Measurements from ENCODE around the gene CCDC85C.

CCDC85C gene

GRCh38 chr14:99566390-99567354, 37.3 kb downstream of the CCDC85C start:
- Mint-ChIP-seq H3K27ac (ENCODE audit: low read depth) (no peak overlapping the region), H3K4me3 (no peak overlapping the region), H3K27me3 (no peaks in the 10 kb centered on the region), H3K9me3 (no peaks in the 10 kb centered on the region), H3K4me1 (peaks cover 6% of the 10 kb centered on the region), H3K36me3 (ENCODE audit: insufficient read depth) (no peaks in the 10 kb centered on the region)
- ATAC-seq (replicated peaks; ENCODE audit: extremely low read depth, poor library complexity, severe bottlenecking) (no peak), DNase-seq (ENCODE audit: low spot score in 2 of 2) (no peak)

GRCh38 chr14:99566009-99566389, 38.0 kb downstream of the CCDC85C start:
- DNase-seq (ENCODE audit: low spot score in 2 of 2), result no peak
- peaks cover 6% of the 10 kb centered on the region for H3K4me1 Mint-ChIP-seq
- ATAC-seq (replicated peaks; ENCODE audit: extremely low read depth, poor library complexity, severe bottlenecking), result no peak
- H3K4me3 Mint-ChIP-seq, result no peak overlapping the region
- no peaks in the 10 kb centered on the region for H3K36me3 Mint-ChIP-seq (ENCODE audit: insufficient read depth)
- no peaks in the 10 kb centered on the region for H3K27me3 Mint-ChIP-seq
- no peaks in the 10 kb centered on the region for H3K9me3 Mint-ChIP-seq
- H3K27ac Mint-ChIP-seq (ENCODE audit: low read depth), result no peak overlapping the region

- H3K4me3 Mint-ChIP-seq, result no peak overlapping the region
- DNase-seq (ENCODE audit: low spot score in 2 of 2), result no peak
- no peak overlapping the region for H3K27ac Mint-ChIP-seq (ENCODE audit: low read depth)
- no peaks in the 10 kb centered on the region for H3K9me3 Mint-ChIP-seq
- no peak for ATAC-seq (replicated peaks; ENCODE audit: extremely low read depth, poor library complexity, severe bottlenecking)
- H3K4me1 Mint-ChIP-seq, result peaks cover 6% of the 10 kb centered on the region
- no peaks in the 10 kb centered on the region for H3K36me3 Mint-ChIP-seq (ENCODE audit: insufficient read depth)
- H3K27me3 Mint-ChIP-seq, result no peaks in the 10 kb centered on the region
These were observed 38.6 kb downstream of the CCDC85C start for GRCh38 chr14:99565383-99565782.

GRCh38 chr14:99564926-99565259, 39.1 kb downstream of the CCDC85C start:
- no peaks in the 10 kb centered on the region for H3K27me3 Mint-ChIP-seq
- ATAC-seq (replicated peaks; ENCODE audit: extremely low read depth, poor library complexity, severe bottlenecking), result no peak
- H3K4me1 Mint-ChIP-seq, result peaks cover 6% of the 10 kb centered on the region
- H3K4me3 Mint-ChIP-seq, result no peak overlapping the region
- DNase-seq (ENCODE audit: low spot score in 2 of 2), result no peak
- H3K9me3 Mint-ChIP-seq, result no peaks in the 10 kb centered on the region
- no peaks in the 10 kb centered on the region for H3K36me3 Mint-ChIP-seq (ENCODE audit: insufficient read depth)
- no peak overlapping the region for H3K27ac Mint-ChIP-seq (ENCODE audit: low read depth)

- Mint-ChIP-seq H3K9me3 (no peaks in the 10 kb centered on the region), H3K27me3 (no peaks in the 10 kb centered on the region), H3K36me3 (ENCODE audit: insufficient read depth) (no peaks in the 10 kb centered on the region), H3K4me3 (no peak overlapping the region), H3K27ac (ENCODE audit: low read depth) (no peak overlapping the region), H3K4me1 (peaks cover under 1% of the 10 kb centered on the region)
- DNase-seq (ENCODE audit: low spot score in 2 of 2) (no peak), ATAC-seq (replicated peaks; ENCODE audit: extremely low read depth, poor library complexity, severe bottlenecking) (no peak)
These were observed 39.6 kb downstream of the CCDC85C start for GRCh38 chr14:99564256-99564925.

- H3K27ac Mint-ChIP-seq (ENCODE audit: low read depth), result no peak overlapping the region
- H3K4me1 Mint-ChIP-seq, result no peaks in the 10 kb centered on the region
- H3K36me3 Mint-ChIP-seq (ENCODE audit: insufficient read depth), result no peaks in the 10 kb centered on the region
- no peak overlapping the region for H3K4me3 Mint-ChIP-seq
- DNase-seq (ENCODE audit: low spot score in 2 of 2), result no peak
- no peak for ATAC-seq (replicated peaks; ENCODE audit: extremely low read depth, poor library complexity, severe bottlenecking)
- no peaks in the 10 kb centered on the region for H3K9me3 Mint-ChIP-seq
- no peaks in the 10 kb centered on the region for H3K27me3 Mint-ChIP-seq
These were observed 40.3 kb downstream of the CCDC85C start for GRCh38 chr14:99563749-99564129.

GRCh38 chr14:99562856-99563748, 40.9 kb downstream of the CCDC85C start:
- ATAC-seq (replicated peaks; ENCODE audit: extremely low read depth, poor library complexity, severe bottlenecking) (no peak), DNase-seq (ENCODE audit: low spot score in 2 of 2) (no peak)
- H3K9me3 Mint-ChIP-seq, result no peaks in the 10 kb centered on the region
- no peaks in the 10 kb centered on the region for H3K27me3 Mint-ChIP-seq
- no peaks in the 10 kb centered on the region for H3K4me1 Mint-ChIP-seq
- no peak overlapping the region for H3K4me3 Mint-ChIP-seq
- no peaks in the 10 kb centered on the region for H3K36me3 Mint-ChIP-seq (ENCODE audit: insufficient read depth)
- no peak overlapping the region for H3K27ac Mint-ChIP-seq (ENCODE audit: low read depth)

GRCh38 chr14:99561864-99562263, 42.1 kb downstream of the CCDC85C start:
- no peak overlapping the region for H3K4me3 Mint-ChIP-seq
- H3K36me3 Mint-ChIP-seq (ENCODE audit: insufficient read depth), result no peaks in the 10 kb centered on the region
- no peaks in the 10 kb centered on the region for H3K9me3 Mint-ChIP-seq
- H3K4me1 Mint-ChIP-seq, result no peaks in the 10 kb centered on the region
- ATAC-seq (replicated peaks; ENCODE audit: extremely low read depth, poor library complexity, severe bottlenecking) (no peak), DNase-seq (ENCODE audit: low spot score in 2 of 2) (no peak)
- H3K27ac Mint-ChIP-seq (ENCODE audit: low read depth), result no peak overlapping the region
- no peaks in the 10 kb centered on the region for H3K27me3 Mint-ChIP-seq

- Mint-ChIP-seq H3K36me3 (ENCODE audit: insufficient read depth) (no peaks in the 10 kb centered on the region), H3K4me1 (no peaks in the 10 kb centered on the region), H3K4me3 (no peak overlapping the region), H3K27ac (ENCODE audit: low read depth) (no peak overlapping the region), H3K9me3 (no peaks in the 10 kb centered on the region), H3K27me3 (no peaks in the 10 kb centered on the region)
- ATAC-seq (replicated peaks; ENCODE audit: extremely low read depth, poor library complexity, severe bottlenecking) (no peak), DNase-seq (ENCODE audit: low spot score in 2 of 2) (no peak)
These were observed 42.9 kb downstream of the CCDC85C start for GRCh38 chr14:99560922-99561683.

GRCh38 chr14:99560403-99560802, 43.6 kb downstream of the CCDC85C start:
- H3K27me3 Mint-ChIP-seq, result no peaks in the 10 kb centered on the region
- H3K4me1 Mint-ChIP-seq, result no peaks in the 10 kb centered on the region
- H3K27ac Mint-ChIP-seq (ENCODE audit: low read depth), result no peak overlapping the region
- DNase-seq (ENCODE audit: low spot score in 2 of 2) (no peak), ATAC-seq (replicated peaks; ENCODE audit: extremely low read depth, poor library complexity, severe bottlenecking) (no peak)
- H3K4me3 Mint-ChIP-seq, result no peak overlapping the region
- no peaks in the 10 kb centered on the region for H3K9me3 Mint-ChIP-seq
- no peaks in the 10 kb centered on the region for H3K36me3 Mint-ChIP-seq (ENCODE audit: insufficient read depth)

GRCh38 chr14:99559286-99559990, 44.6 kb downstream of the CCDC85C start:
- no peaks in the 10 kb centered on the region for H3K9me3 Mint-ChIP-seq
- ATAC-seq (replicated peaks; ENCODE audit: extremely low read depth, poor library complexity, severe bottlenecking) (no peak), DNase-seq (ENCODE audit: low spot score in 2 of 2) (no peak)
- H3K4me3 Mint-ChIP-seq, result no peak overlapping the region
- H3K36me3 Mint-ChIP-seq (ENCODE audit: insufficient read depth), result no peaks in the 10 kb centered on the region
- no peaks in the 10 kb centered on the region for H3K4me1 Mint-ChIP-seq
- no peak overlapping the region for H3K27ac Mint-ChIP-seq (ENCODE audit: low read depth)
- H3K27me3 Mint-ChIP-seq, result no peaks in the 10 kb centered on the region

Data from central memory CD8-positive, alpha-beta T cell (primary cell).